ENCODE measurements around the gene FFAR3.

The FFAR3 gene

GRCh38 chr19:35313587-35313986, 44.7 kb upstream of the FFAR3 start:
- no peak overlapping the region for H3K4me3 ChIP-seq (ENCODE audit: low read length)
- no peak for DNase-seq (ENCODE audit: low read depth)
- TF ChIP-seq CTCF (IDR thresholded peaks at IDR 0.05; ENCODE audit: insufficient read depth, low read depth, low read length, missing control alignments), result no peak

GRCh38 chr19:35314031-35314430, 44.2 kb upstream of the FFAR3 start:
- TF ChIP-seq CTCF (IDR thresholded peaks at IDR 0.05; ENCODE audit: insufficient read depth, low read depth, low read length, missing control alignments), result no peak
- no peak for DNase-seq (ENCODE audit: low read depth)
- H3K4me3 ChIP-seq (ENCODE audit: low read length), result no peak overlapping the region

GRCh38 chr19:35314858-35315470, 43.3 kb upstream of the FFAR3 start:
- TF ChIP-seq CTCF (IDR thresholded peaks at IDR 0.05; ENCODE audit: insufficient read depth, low read depth, low read length, missing control alignments), result no peak
- no peak for DNase-seq (ENCODE audit: low read depth)

GRCh38 chr19:35315883-35316282, 42.4 kb upstream of the FFAR3 start:
- TF ChIP-seq CTCF (IDR thresholded peaks at IDR 0.05; ENCODE audit: insufficient read depth, low read depth, low read length, missing control alignments), result no peak
- no peak overlapping the region for H3K4me3 ChIP-seq (ENCODE audit: low read length)
- no peak for DNase-seq (ENCODE audit: low read depth)

More at GRCh38 chr19:35314858-35315470, 43.3 kb upstream of the FFAR3 start:
- no peak overlapping the region for H3K4me3 ChIP-seq (ENCODE audit: low read length)

GRCh38 chr19:35316560-35316959, 41.7 kb upstream of the FFAR3 start:
- H3K4me3 ChIP-seq (ENCODE audit: low read length), result no peak overlapping the region
- DNase-seq (ENCODE audit: low read depth), result no peak
- no peak for TF ChIP-seq CTCF (IDR thresholded peaks at IDR 0.05; ENCODE audit: insufficient read depth, low read depth, low read length, missing control alignments)

- no peak for DNase-seq (ENCODE audit: low read depth)
- no peak for TF ChIP-seq CTCF (IDR thresholded peaks at IDR 0.05; ENCODE audit: insufficient read depth, low read depth, low read length, missing control alignments)
- H3K4me3 ChIP-seq (ENCODE audit: low read length), result no peak overlapping the region
Measured at GRCh38 chr19:35317464-35318043, 40.7 kb upstream of the FFAR3 start.

Measured in epithelial cell of esophagus (primary cell).